Calu3 (cell line): Measurements from ENCODE around the gene UTS2R. TPM values are rescaled to one million over a fixed set of nuclear protein-coding genes. Genes with fewer than 3 reads are reported as not detected.
A peak's percentile ranks its signal among the peaks of the same experiment; 100 is the strongest.

Experiments
- BruUV-seq: library from RNA; stranded (reverse); fragments of 400-500 nt; replicated peaks from 2 replicates; lab custom pipeline; 2021; lab: Mats Ljungman, UMichigan
- CTCF ChIA-PET: fragments of 300-600 bp; sonication (Branson Sonifier 250); formaldehyde crosslinking; loops from one replicate; lab custom pipeline; 2022; ENCODE audit warnings: antibody characterized with exemption; lab: Charles Lee
- DNase-seq: peaks from one replicate; pipeline ENCODE4 v3.0.0; 2022
- H3K27ac Mint-ChIP-seq: one replicate; pipeline ENCODE4 v1.8.0; 2022; ENCODE audit warnings: mixed read lengths; ENCODE audit not compliant: unreplicated experiment
- H3K27me3 Mint-ChIP-seq: one replicate; pipeline ENCODE4 v1.8.0; 2022; ENCODE audit warnings: mixed read lengths; ENCODE audit not compliant: unreplicated experiment
- H3K36me3 Mint-ChIP-seq: one replicate; pipeline ENCODE4 v1.8.0; 2022; ENCODE audit warnings: mild to moderate bottlenecking, moderate library complexity, mixed read lengths; ENCODE audit not compliant: insufficient read depth, unreplicated experiment
- H3K4me1 Mint-ChIP-seq: one replicate; pipeline ENCODE4 v1.8.0; 2022; ENCODE audit warnings: mild to moderate bottlenecking, low read depth, mixed read lengths; ENCODE audit not compliant: unreplicated experiment
- H3K4me3 Mint-ChIP-seq: one replicate; pipeline ENCODE4 v1.8.0; 2022; ENCODE audit warnings: mild to moderate bottlenecking, low read depth, moderate library complexity, mixed read lengths; ENCODE audit not compliant: unreplicated experiment
- H3K9me3 Mint-ChIP-seq: one replicate; pipeline ENCODE4 v1.8.0; 2022; ENCODE audit warnings: low read depth, mixed read lengths; ENCODE audit not compliant: unreplicated experiment
- CTCF ChIP-seq: fragments of 200-600 bp; IDR thresholded peaks from one replicate; pipeline ENCODE4 v1.8.0; 2022; ENCODE audit warnings: antibody characterized with exemption; ENCODE audit not compliant: unreplicated experiment
- intact Hi-C: fragments of 100-400 bp; cut with micrococcal nuclease; formaldehyde crosslinking; loops from one replicate; pipeline ENCODE4 v1.10.0; 2022; ENCODE audit not compliant: unreplicated experiment
- total RNA-seq: library from RNA; stranded (reverse); gene quantifications from 2 replicates; pipeline ENCODE4 v1.2.3, GENCODE V29; 2022

Gene UTS2R
- total RNA-seq, 1 experiment from 2014 or later: not detected

- BruUV-seq: no TSS peak
- peaks cover 5% of the 10 kb centered on the region for H3K36me3 Mint-ChIP-seq
- peaks cover 13% of the 10 kb centered on the region for H3K4me1 Mint-ChIP-seq
- no peak overlapping the region for H3K27ac Mint-ChIP-seq
- no peaks in the 10 kb centered on the region for H3K9me3 Mint-ChIP-seq
- intact Hi-C loops: no loop called here
- no peak for DNase-seq
- TF ChIP-seq CTCF: no peak
- H3K27me3 Mint-ChIP-seq: peaks cover 64% of the 10 kb centered on the region
- CTCF ChIA-PET: no interaction called here
- no peak overlapping the region for H3K4me3 Mint-ChIP-seq
Measured at GRCh38 chr17:82382933-82383255, 11.3 kb downstream of the UTS2R start.

- H3K4me3 Mint-ChIP-seq: no peak overlapping the region
- intact Hi-C loops: no loop called here
- H3K27ac Mint-ChIP-seq: no peak overlapping the region
- no TSS peak for BruUV-seq
- CTCF ChIA-PET: interaction anchor here (1.3 kb wide), 1 partner anchor 10 kb away, joined by 3 read pairs; no protein-coding TSS in a partner anchor
- DNase-seq: no peak
- TF ChIP-seq CTCF: no peak
- H3K36me3 Mint-ChIP-seq: peaks cover 5% of the 10 kb centered on the region
- peaks cover 66% of the 10 kb centered on the region for H3K27me3 Mint-ChIP-seq
- no peaks in the 10 kb centered on the region for H3K9me3 Mint-ChIP-seq
- H3K4me1 Mint-ChIP-seq: peaks cover 17% of the 10 kb centered on the region
Measured at GRCh38 chr17:82383411-82383810, 11.8 kb downstream of the UTS2R start.

GRCh38 chr17:82384051-82384729 is 12.6 kb downstream of the UTS2R start:
- Mint-ChIP-seq H3K9me3 (no peaks in the 10 kb centered on the region), H3K27me3 (peaks cover 59% of the 10 kb centered on the region), H3K27ac (no peak overlapping the region), H3K36me3 (peaks cover 5% of the 10 kb centered on the region), H3K4me3 (no peak overlapping the region), H3K4me1 (peaks cover 17% of the 10 kb centered on the region)
- TF ChIP-seq CTCF: no peak
- no peak for DNase-seq
- CTCF ChIA-PET: interaction anchor here (1.3 kb wide), 1 partner anchor 10 kb away, joined by 3 read pairs; no protein-coding TSS in a partner anchor
- no TSS peak for BruUV-seq
- intact Hi-C loops: no loop called here

- CTCF ChIA-PET: interaction anchor here (1.3 kb wide), 1 partner anchor 9 kb away, joined by 3 read pairs; no protein-coding TSS in a partner anchor
- DNase-seq: peak; percentile 61
- TF ChIP-seq CTCF: peak; percentile 17
- Mint-ChIP-seq H3K27ac (no peak overlapping the region), H3K36me3 (peaks cover 5% of the 10 kb centered on the region), H3K4me1 (peaks cover 17% of the 10 kb centered on the region), H3K9me3 (no peaks in the 10 kb centered on the region), H3K4me3 (no peak overlapping the region), H3K27me3 (peaks cover 52% of the 10 kb centered on the region)
- intact Hi-C loops: no loop called here
- no TSS peak for BruUV-seq
Measured at GRCh38 chr17:82384730-82385481, 13.3 kb downstream of the UTS2R start.
